GM23338 (cell line): ENCODE measurements around the gene GFRA3. TPM values are rescaled to one million over a fixed set of nuclear protein-coding genes. Genes with fewer than 3 reads are reported as not detected.

Experiments
- ATAC-seq: fragments of 200-7000 bp; cut with Tn5 transposase; 3 replicates; pipeline ENCODE4 v1.9.1; 2020
- DNase-seq: peaks from one replicate; pipeline ENCODE4 v3.0.0-alpha.2; 2015; ENCODE audit warnings: low spot score
- H2AFZ ChIP-seq: fragments of 200-600 bp; sonication (generic); 2 replicates; pipeline ENCODE4 v1.8.0; 2016; ENCODE audit warnings: antibody characterized with exemption, mild to moderate bottlenecking, moderate library complexity
- H3F3A ChIP-seq: fragments of 200-600 bp; sonication (generic); replicated peaks from 2 replicates; pipeline ENCODE4 v1.8.0; 2017; ENCODE audit warnings: antibody characterized with exemption, mixed run types, low read depth
- H3K27ac ChIP-seq: fragments of 200-600 bp; sonication (generic); 2 replicates; pipeline ENCODE4 v1.6.1; 2016; ENCODE audit warnings: low read depth
- H3K27me3 ChIP-seq: fragments of 200-600 bp; sonication (generic); 2 replicates; pipeline ENCODE4 v1.8.0; 2016; ENCODE audit warnings: mild to moderate bottlenecking, mixed run types, moderate library complexity; ENCODE audit not compliant: insufficient read depth
- H3K36me3 ChIP-seq: fragments of 200-600 bp; sonication (generic); 2 replicates; pipeline ENCODE4 v1.8.0; 2016; ENCODE audit warnings: mild to moderate bottlenecking; ENCODE audit not compliant: insufficient read depth
- H3K4me1 ChIP-seq: fragments of 200-600 bp; sonication (generic); 2 replicates; pipeline ENCODE4 v1.8.0; 2016; ENCODE audit warnings: mild to moderate bottlenecking, moderate library complexity; ENCODE audit not compliant: insufficient read depth
- H3K4me2 ChIP-seq: fragments of 200-600 bp; sonication (generic); 2 replicates; pipeline ENCODE4 v1.7.1; 2017; ENCODE audit warnings: mixed run types
- H3K4me3 ChIP-seq: fragments of 200-600 bp; sonication (generic); 2 replicates; pipeline ENCODE4 v1.6.1; 2016; ENCODE audit warnings: mixed run types
- H3K79me2 ChIP-seq: fragments of 200-600 bp; sonication (generic); replicated peaks from 2 replicates; pipeline ENCODE4 v1.8.0; 2017; ENCODE audit warnings: mild to moderate bottlenecking; ENCODE audit not compliant: insufficient read depth
- H3K9me2 ChIP-seq: fragments of 200-600 bp; sonication (generic); 2 replicates; pipeline ENCODE4 v1.8.0; 2017; ENCODE audit not compliant: insufficient read depth
- H4K20me1 ChIP-seq: fragments of 200-600 bp; sonication (generic); replicated peaks from 2 replicates; pipeline ENCODE4 v1.8.0; 2017; ENCODE audit warnings: mild to moderate bottlenecking; ENCODE audit not compliant: insufficient read depth
- H3K27ac Mint-ChIP-seq: 2 replicates; pipeline ENCODE4 v1.8.0; 2020; ENCODE audit warnings: inconsistent platforms, mild to moderate bottlenecking, moderate library complexity, mixed read lengths
- H3K27me3 Mint-ChIP-seq: 3 replicates; pipeline ENCODE4 v1.8.0; 2022; ENCODE audit warnings: low read depth, mild to moderate bottlenecking, moderate library complexity, mixed read lengths, inconsistent platforms; ENCODE audit not compliant: insufficient read depth, poor library complexity
- H3K36me3 Mint-ChIP-seq: 3 replicates; pipeline ENCODE4 v1.8.0; 2021; ENCODE audit warnings: low read depth, mild to moderate bottlenecking, inconsistent platforms, moderate library complexity, mixed read lengths
- H3K4me1 Mint-ChIP-seq: 3 replicates; pipeline ENCODE4 v1.8.0; 2020; ENCODE audit warnings: mild to moderate bottlenecking, inconsistent platforms, mixed read lengths
- H3K4me3 Mint-ChIP-seq: 3 replicates; pipeline ENCODE4 v1.8.0; 2021; ENCODE audit warnings: moderate library complexity, mild to moderate bottlenecking, inconsistent platforms, mixed read lengths
- H3K9me3 Mint-ChIP-seq: 3 replicates; pipeline ENCODE4 v1.8.0; 2020; ENCODE audit warnings: moderate library complexity, mild to moderate bottlenecking, inconsistent platforms, mixed read lengths
- CTCF ChIP-seq, 2 experiments: fragments of 200-600 bp in 1 of 2; sonication (generic) in 1 of 2; conservative IDR thresholded peaks; 2 replicates each; pipeline versions ENCODE4 v1.5.1 to v1.6.1; 2016 to 2017; ENCODE audit warnings: antibody characterized with exemption in 2 of 2, low read depth in 2 of 2, mild to moderate bottlenecking in 2 of 2, moderate library complexity in 1 of 2
- ZNF331 ChIP-seq: fragments of 250-450 bp; sonication (Bioruptor Pico); IDR thresholded peaks from 2 replicates; pipeline ENCODE4 v1.5.0; 2020; ENCODE audit warnings: low read depth, mild to moderate bottlenecking, moderate library complexity
- ZNF462 ChIP-seq: fragments of 250-450 bp; sonication (Bioruptor Pico); IDR thresholded peaks from 2 replicates; pipeline ENCODE4 v1.5.0; 2020; ENCODE audit warnings: mild to moderate bottlenecking, moderate library complexity
- polyA plus RNA-seq: library from polyadenylated mRNA; unstranded; fragments of >200 nt; fragmentation: Nextera tagmentation; extraction: Ambion mirVana; gene quantifications from 2 replicates; pipeline ENCODE4 v1.2.1, GENCODE V29; 2016
- total RNA-seq: library from RNA; depleted of rRNA; stranded (reverse); fragments of >200 nt; shearing (Covaris generic); gene quantifications from 2 replicates; pipeline ENCODE4 v1.2.3, GENCODE V29; 2014

The GFRA3 gene
- total and polyA plus RNA-seq, 2 experiments from 2014 or later: 1.1 TPM

DNA sequence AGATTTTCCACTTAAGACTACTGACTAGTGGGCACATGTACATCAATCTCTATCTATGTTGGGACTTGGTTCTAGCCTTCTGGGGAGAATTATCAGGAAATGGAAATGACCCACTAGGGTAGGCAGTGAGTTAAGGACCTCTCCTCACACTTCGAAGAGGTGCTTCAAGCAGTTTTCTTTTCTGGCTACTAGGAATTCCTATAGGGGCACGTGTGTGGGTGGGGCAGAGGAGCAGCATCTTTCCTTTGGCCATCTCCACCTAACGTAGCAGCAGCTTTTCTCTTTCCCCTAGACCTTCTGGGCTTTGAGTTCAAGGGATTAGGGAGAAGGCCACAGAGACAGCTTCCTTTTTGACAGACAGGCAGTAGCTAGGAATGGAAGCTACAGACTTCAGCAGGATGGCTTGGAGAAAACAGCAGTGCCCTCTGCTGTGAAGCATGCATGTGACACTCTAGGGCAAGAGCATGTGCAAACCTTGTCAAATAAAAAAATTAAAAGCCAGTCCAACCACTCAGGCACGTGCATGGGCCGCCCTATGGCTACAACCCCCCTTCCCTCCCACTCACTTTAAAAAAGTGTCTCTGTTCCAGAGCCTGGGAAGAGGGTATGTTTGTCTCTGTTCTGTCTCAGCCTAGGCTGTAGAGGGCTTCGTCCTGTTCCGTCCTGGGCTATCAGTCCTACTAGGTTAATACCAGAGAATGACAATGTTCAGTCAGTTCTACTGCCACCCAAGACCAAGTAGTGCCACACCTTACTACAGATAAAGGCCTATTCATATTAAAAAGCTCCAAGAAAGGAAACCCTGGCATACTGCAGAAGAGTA, 8.7 kb upstream of the GFRA3 start:
- TF ChIP-seq CTCF (conservative IDR thresholded peaks at IDR 0.05; ENCODE audit: low read depth in 2 of 2): peak; percentile 60 to 83
- TF ChIP-seq ZNF331 (CRISPR knock-in tag): no peak
- no peak for TF ChIP-seq ZNF462 (CRISPR knock-in tag)
- no peak overlapping the region for H3K4me3 Mint-ChIP-seq

More for the DNA sequence above, 8.7 kb upstream of the GFRA3 start:
- DNase-seq: peak; percentile 73
- H3K4me2 ChIP-seq: no peak overlapping the region
- H3K36me3 ChIP-seq: peaks cover 14% of the 10 kb centered on the region; the same call in 1 of the 2 replicates
- Mint-ChIP-seq H3K36me3 (0 out of 3 replicates have a peak, but pooled peaks cover 3% of the 10 kb centered on the region), H3K4me1 (no peaks in the 10 kb centered on the region), H3K27ac (no peak overlapping the region), H3K9me3 (no peaks in the 10 kb centered on the region), H3K27me3 (peaks cover 4% of the 10 kb centered on the region)
- H3K79me2 ChIP-seq: no peaks in the 10 kb centered on the region
- no peaks in the 10 kb centered on the region for H3K9me2 ChIP-seq
- no peaks in the 10 kb centered on the region for H3F3A ChIP-seq
- peak; percentile 98 for ATAC-seq
- H4K20me1 ChIP-seq: no peaks in the 10 kb centered on the region; the same call in 1 of the 2 replicates
- H3K4me1 ChIP-seq: no peaks in the 10 kb centered on the region
- no peak overlapping the region for H3K27ac ChIP-seq
- no peak overlapping the region for H3K4me3 ChIP-seq
- H2AFZ ChIP-seq: no peak overlapping the region
- H3K27me3 ChIP-seq: no peaks in the 10 kb centered on the region
